IPS-15b (cell line): ENCODE results near the gene BBIP1.

Source experiments
- H3K27me3 ChIP-seq: one replicate; pipeline ENCODE4 v1.6.1; 2013; ENCODE audit warnings: low read length; ENCODE audit not compliant: control insufficient read depth, insufficient read depth
- H3K36me3 ChIP-seq: one replicate; pipeline ENCODE4 v1.6.1; 2013; ENCODE audit warnings: low read length; ENCODE audit not compliant: control insufficient read depth, insufficient read depth
- H3K4me1 ChIP-seq: one replicate; pipeline ENCODE4 v1.6.1; 2013; ENCODE audit warnings: mild to moderate bottlenecking, low read length; ENCODE audit not compliant: control insufficient read depth, insufficient read depth
- H3K4me3 ChIP-seq: one replicate; pipeline ENCODE4 v1.5.1; 2013; ENCODE audit warnings: low read depth, low read length
- H3K9ac ChIP-seq: one replicate; pipeline ENCODE4 v1.6.1; 2013; ENCODE audit warnings: low read depth, mild to moderate bottlenecking, low read length
- H3K9me3 ChIP-seq: one replicate; pipeline ENCODE4 v1.6.1; 2013; ENCODE audit warnings: mild to moderate bottlenecking, low read length; ENCODE audit not compliant: control insufficient read depth, insufficient read depth

BBIP1 gene

DNA sequence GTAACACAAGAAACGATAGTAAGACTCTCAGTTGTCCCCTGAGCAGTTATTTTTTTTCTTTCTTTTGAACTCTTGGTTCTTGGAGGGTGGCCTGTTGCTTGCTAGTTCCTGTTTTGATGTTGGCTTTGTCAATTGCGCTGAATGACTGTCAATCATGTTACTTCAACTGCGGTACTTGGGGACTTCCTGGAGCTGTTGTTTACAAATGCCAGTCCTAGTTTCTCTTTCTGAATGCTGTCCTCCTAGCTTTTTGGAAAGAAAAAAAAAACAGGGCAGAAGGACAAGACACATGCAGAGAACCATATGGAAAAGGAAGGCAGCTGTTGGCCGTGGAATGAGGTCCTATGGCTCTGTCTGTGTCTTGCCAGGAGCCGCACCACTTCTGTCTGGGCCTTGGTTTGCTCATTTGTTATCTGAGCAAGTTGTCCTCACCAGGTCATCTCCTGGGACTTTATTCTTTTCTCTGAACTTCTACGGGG is 54.3 kb downstream of the BBIP1 start:
- no peaks in the 10 kb centered on the region for H3K9me3 ChIP-seq
- no peaks in the 10 kb centered on the region for H3K36me3 ChIP-seq
- no peak overlapping the region for H3K9ac ChIP-seq
- no peak overlapping the region for H3K4me3 ChIP-seq
- H3K4me1 ChIP-seq, result peaks cover 2% of the 10 kb centered on the region
- H3K27me3 ChIP-seq, result no peaks in the 10 kb centered on the region

DNA sequence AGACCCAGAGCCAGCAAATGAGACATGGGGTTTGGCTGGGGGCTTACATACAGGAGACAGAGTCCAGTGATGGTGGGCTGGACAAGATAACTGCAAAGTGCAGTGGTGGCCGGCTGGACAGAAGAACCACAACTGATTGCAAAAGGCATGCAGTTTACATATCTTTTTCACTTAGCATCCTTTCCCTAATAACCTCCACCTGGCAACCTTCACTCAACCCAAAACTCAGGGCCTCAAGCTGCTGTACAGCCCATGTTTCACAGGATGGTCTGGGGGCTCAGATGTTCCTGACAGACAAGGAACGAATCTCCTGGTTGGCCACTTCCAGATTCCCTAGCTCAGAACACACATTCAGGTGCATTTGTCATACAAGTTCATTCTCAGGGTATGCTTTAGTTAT is 55.0 kb downstream of the BBIP1 start:
- Histone ChIP-seq H3K4me3 (no peak overlapping the region), H3K36me3 (no peaks in the 10 kb centered on the region), H3K4me1 (peaks cover 2% of the 10 kb centered on the region), H3K9ac (no peak overlapping the region), H3K27me3 (no peaks in the 10 kb centered on the region), H3K9me3 (no peaks in the 10 kb centered on the region)

GRCh38 chr10:110863361-110863760 is 55.6 kb downstream of the BBIP1 start:
- Histone ChIP-seq H3K9ac (no peak overlapping the region), H3K36me3 (no peaks in the 10 kb centered on the region), H3K27me3 (no peaks in the 10 kb centered on the region), H3K4me3 (no peak overlapping the region), H3K9me3 (no peaks in the 10 kb centered on the region), H3K4me1 (peaks cover 2% of the 10 kb centered on the region)

DNA sequence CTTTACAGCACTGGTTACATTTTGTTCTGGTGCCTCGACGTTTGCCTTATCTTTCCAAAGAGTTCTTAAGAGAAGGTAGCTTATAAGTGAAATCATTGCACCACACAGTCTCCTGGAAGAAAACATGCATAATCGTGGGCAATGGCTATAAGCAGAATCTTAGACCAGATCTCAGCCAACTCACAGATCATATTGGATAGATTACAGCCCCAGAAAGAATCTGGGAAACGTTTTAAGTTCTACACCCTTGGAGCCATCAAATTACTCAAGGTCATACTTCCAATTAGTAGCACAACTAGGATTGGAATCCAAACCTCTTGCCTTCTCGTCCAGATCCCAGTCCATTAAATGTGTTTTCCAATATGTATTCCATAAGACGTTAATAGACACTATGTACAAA is 56.0 kb downstream of the BBIP1 start:
- Histone ChIP-seq H3K4me3 (no peak overlapping the region), H3K4me1 (peaks cover 2% of the 10 kb centered on the region), H3K9ac (no peak overlapping the region), H3K27me3 (no peaks in the 10 kb centered on the region), H3K36me3 (no peaks in the 10 kb centered on the region), H3K9me3 (no peaks in the 10 kb centered on the region)

DNA sequence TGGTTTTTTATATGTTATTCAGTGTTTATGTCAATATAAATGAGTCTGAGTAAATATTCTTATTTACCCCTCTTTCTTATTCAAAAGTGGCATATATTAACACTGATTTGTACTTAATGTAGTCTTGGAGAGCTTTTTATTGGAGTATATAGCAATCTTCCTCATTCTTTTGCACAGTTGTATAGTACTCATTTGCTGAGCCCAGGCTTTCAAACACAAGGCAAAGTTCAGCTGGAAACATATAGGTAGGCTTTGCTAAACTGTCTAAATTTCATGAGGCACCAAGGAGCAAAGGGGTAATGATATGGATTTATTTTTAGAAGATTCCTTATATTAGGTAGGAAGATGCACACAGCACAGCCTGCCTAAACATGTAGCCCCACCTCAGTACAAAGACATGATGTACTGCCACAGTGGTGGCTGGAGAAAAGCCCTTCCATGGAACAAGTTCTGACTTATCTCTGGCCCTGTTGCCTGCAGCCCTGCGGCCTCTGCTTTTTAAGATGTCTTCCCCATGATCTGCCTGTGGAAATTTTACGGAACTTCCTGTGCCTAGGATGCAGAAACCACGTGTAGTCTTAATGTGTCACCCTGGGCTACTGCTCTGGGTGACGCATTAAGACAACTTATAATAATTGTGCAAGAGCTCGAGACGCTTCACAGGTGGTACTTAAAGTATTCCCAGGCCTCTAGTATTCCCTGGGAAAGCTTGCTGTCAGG is 56.9 kb downstream of the BBIP1 start:
- H3K4me1 ChIP-seq, result no peaks in the 10 kb centered on the region

DNA sequence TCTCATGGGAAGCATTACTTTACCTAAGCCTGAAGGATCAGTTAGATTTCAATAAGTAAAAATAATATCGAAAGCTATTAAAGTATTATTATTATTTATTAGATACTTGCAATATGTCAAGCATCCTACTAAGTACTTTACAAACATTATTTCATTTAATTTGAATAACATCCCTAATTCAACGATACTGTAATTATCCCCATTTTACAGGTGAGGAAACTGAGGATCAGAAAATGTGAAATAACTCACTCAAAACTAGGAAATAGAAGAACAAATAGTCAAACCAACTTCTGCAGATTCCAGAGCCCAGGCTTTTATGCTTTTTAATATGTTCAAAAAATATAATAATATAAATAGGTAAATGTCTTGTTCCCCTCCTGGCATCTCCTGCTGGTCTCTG is 57.5 kb downstream of the BBIP1 start:
- Histone ChIP-seq H3K36me3 (no peaks in the 10 kb centered on the region), H3K9ac (no peak overlapping the region), H3K27me3 (no peaks in the 10 kb centered on the region), H3K9me3 (no peaks in the 10 kb centered on the region), H3K4me3 (no peak overlapping the region), H3K4me1 (no peaks in the 10 kb centered on the region)

More for the DNA sequence above, 56.9 kb downstream of the BBIP1 start:
- Histone ChIP-seq H3K27me3 (no peaks in the 10 kb centered on the region), H3K36me3 (no peaks in the 10 kb centered on the region), H3K4me3 (no peak overlapping the region), H3K9me3 (no peaks in the 10 kb centered on the region), H3K9ac (no peak overlapping the region)

GRCh38 chr10:110860576-110861241 is 58.3 kb downstream of the BBIP1 start:
- H3K4me1 ChIP-seq, result no peaks in the 10 kb centered on the region

DNA sequence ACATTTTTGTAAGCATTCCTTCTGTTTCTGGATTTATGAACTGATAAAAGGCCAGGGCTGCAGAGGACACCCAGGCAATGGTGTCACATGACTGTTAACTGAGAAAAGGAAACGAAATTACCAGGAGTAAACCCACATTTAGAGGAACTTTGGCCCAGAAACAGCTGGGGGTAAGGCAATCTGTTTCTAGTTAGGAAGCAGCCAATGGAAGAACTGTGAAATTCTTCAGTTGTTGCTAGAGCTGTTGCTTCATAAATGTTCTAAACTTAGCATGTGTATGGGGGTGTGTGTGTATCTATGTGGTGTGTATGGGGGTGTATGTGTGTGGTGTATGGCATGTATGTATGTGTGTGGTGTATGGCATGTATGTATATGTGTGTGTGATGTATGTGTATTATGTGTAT is 59.0 kb downstream of the BBIP1 start:
- H3K9me3 ChIP-seq, result no peaks in the 10 kb centered on the region
- no peaks in the 10 kb centered on the region for H3K36me3 ChIP-seq
- H3K27me3 ChIP-seq, result no peaks in the 10 kb centered on the region
- no peaks in the 10 kb centered on the region for H3K4me1 ChIP-seq
- no peak overlapping the region for H3K4me3 ChIP-seq
- H3K9ac ChIP-seq, result no peak overlapping the region

More at GRCh38 chr10:110860576-110861241, 58.3 kb downstream of the BBIP1 start:
- Histone ChIP-seq H3K27me3 (no peaks in the 10 kb centered on the region), H3K9me3 (no peaks in the 10 kb centered on the region), H3K4me3 (no peak overlapping the region), H3K36me3 (no peaks in the 10 kb centered on the region), H3K9ac (no peak overlapping the region)

GRCh38 chr10:110859206-110859972 is 59.6 kb downstream of the BBIP1 start:
- no peaks in the 10 kb centered on the region for H3K4me1 ChIP-seq

DNA sequence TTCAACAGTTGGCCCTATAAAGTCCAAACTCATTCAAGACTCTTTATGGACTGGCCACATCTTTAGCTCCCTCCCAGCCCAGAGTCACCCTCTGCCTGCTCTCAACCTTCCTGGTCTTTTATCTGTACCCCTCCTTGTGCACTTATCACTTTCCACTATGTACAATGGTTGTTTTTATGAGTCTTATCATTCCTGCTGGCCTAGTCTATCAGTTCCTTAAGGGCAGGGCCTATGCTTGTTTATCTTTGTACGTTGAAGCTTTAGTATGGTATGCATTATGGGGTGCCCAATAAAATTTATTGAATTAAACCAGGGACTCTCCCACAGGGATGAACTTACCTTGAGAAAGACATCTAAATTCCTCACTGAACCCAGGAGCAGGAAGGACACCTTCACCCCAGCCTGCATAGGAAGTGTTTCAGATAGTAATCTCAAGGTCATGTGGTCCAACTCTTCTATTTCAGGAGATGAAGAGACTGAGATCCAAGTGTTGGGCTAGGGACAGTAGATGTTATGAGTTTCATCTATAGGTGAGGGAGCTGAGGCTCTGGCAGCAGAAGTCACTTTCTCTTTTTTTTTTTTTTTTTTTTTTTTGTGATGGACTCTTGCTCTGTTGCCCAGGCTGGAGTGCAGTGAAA is 60.6 kb downstream of the BBIP1 start:
- Histone ChIP-seq H3K27me3 (no peaks in the 10 kb centered on the region), H3K4me1 (no peaks in the 10 kb centered on the region), H3K9ac (no peak overlapping the region), H3K9me3 (no peaks in the 10 kb centered on the region), H3K4me3 (no peak overlapping the region), H3K36me3 (no peaks in the 10 kb centered on the region)

More at GRCh38 chr10:110859206-110859972, 59.6 kb downstream of the BBIP1 start:
- Histone ChIP-seq H3K27me3 (no peaks in the 10 kb centered on the region), H3K9me3 (no peaks in the 10 kb centered on the region), H3K36me3 (no peaks in the 10 kb centered on the region), H3K9ac (no peak overlapping the region), H3K4me3 (no peak overlapping the region)
